NCI-H1436 (cell line): ENCODE data around the gene PRDM15.

Source experiments
- DNase-seq: peaks from one replicate; lab custom pipeline; 2025; lab: John Stamatoyannopoulos, UW

The PRDM15 gene

DNA sequence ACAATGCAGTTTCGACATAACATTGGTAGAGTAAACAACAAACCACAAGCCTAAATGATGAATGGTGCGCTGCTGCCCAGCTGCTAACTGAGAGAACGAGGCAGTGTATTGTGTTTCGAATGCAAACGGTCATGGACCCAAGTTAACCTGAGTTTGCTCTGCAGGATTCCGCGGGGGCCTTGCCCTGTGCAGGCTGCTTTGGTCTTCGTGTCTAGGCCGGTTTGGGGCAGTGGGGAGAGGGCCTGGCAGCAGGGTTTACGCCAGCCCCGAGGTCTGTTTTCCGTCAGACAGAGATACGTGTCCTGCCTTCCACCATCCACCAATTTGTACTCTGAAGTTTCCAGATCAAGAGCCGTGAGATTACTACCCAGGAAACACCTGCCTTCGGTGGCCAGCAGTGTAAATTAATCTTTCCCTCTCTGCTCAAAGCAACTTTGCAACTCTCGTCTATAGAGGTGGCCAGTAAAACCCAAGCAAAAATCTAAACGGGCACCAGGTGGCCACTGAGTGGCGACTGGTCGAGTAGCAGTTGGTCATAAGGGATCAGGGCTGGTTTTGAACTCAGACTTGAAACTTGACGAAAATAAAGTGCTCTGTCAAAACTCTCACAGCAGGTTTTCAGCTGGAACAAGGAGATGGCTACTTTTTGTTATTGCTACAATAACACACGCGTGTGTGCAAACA is 6.3 kb upstream of the PRDM15 start:
- DNase-seq: no peak

DNA sequence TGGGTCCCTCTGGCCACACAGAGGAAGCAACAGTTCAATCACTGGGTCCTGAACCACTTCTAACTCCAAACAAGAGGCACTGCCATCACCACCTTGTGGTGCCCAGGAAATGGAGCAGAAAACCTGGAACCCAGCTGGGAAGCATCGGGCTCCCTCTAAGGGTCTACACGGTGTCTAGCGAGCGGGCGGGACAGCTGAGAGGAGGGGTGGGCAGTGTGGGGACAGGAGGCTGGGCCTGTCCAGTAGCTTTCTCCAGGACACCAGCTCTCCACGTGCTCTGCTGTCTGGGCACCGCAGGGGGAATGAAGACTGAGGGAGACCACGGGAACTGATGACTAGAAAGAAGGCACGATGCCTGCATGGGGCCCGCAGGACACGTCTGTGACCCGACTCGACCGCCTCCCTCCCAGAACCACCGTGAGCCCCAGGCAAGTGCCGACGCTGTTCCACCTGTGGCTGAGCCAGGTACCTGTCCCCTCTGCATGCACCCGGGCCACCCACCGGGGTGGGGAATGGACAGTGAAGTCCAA is 5.4 kb upstream of the PRDM15 start:
- DNase-seq: no peak

GRCh38 chr21:41883582-41883981 is 4.4 kb upstream of the PRDM15 start:
- DNase-seq: no peak

- DNase-seq: no peak
Observed at GRCh38 chr21:41881051-41881450, 1.9 kb upstream of the PRDM15 start.

- no peak for DNase-seq
Observed at GRCh38 chr21:41880153-41880552, 1.0 kb upstream of the PRDM15 start.

DNA sequence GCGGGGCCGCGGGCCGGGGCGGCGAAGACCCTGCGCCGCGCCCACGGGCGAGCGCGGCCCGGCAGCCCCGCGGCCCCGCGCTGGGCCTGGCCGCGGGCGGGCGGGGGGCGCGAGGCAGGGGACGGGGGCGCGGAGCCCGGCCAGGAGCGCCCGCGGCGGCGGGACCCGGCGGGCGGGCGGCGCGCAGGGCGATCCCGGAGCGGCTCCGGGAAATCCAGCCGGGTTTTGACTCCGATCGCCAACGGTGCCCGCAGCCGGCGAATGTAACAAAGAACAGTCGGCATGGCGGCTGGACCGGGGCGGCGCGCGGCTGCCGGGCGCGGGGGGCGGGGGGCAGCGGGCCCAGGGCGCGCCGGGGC is 334 bp downstream of the PRDM15 start:
- DNase-seq: peak; percentile 74

DNA sequence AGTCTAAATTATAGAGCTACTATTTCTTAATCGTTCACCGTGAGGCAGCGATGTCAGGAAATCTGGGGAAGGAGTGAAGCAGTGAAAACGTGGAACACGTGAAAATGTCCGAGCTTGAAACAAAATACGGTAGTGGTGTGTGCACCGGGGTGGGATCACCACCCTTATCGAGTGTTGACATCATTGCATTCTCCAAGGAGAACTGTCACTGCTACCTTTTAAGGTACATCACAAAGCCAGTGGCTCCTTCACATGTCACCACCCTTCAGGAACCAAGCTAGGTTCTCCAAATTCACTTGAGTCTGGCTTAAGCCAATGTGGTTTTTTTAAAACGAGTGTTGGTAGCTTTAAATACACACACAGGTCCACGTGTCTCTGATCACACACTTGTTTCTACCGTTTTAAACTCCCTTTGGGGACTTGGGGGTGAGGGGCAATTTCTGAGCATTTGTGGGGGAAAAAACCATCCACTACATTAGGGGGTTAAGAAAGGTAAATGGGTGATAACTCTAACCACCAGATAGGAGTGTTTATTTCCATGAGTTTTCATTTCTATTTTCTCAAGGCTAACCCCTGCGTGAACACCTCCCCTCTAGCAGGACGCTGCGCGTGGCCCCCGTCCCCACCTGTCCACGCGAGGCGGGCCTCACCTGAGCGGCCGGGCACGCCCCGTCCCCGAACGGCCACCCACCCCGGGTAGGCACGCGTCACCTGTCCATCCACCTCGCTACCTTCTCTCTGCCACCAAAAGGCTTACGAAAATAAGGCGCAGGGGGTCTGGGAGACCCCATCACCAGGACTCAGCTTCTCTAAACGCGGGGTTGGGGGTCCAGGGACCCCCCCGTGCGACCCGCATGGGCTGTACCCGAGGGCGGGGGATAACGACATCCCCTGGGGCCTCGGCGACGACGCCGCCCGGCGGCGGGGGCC is 978 bp downstream of the PRDM15 start:
- peak; percentile 27 for DNase-seq

DNA sequence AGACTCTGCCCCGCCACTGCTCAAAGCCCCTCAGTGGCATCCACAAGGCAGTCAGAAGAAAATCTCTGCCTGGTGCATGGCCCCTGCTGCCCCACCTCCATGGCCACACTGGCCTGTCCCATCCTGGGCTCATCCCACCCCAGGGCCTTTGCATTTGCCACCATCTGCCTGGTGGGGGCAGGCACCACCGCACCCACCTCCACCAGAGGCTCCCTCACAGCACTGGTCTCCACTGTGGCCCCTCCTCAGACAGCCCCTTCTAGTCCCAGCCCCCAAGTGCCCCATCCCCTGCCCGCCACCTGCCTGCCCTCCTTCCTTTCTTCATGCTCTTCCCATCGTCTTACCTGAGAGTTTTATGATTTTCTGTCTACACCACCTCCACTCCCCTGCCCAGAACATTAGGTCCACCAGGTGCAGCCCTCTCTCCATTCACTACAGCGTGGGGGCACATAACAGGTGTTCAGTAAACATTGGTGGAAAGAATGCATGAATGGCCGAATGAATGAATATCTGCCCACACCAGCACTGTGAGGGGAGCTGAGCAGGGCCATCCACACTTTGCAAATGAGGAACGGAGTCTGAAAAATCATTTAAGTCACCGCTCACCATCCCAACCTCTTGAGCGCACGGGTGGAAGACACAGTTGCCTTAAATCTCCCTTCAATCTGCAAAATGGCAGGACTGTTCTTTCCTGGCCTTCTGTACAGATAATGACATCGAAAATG is 2.1 kb downstream of the PRDM15 start:
- no peak for DNase-seq

DNA sequence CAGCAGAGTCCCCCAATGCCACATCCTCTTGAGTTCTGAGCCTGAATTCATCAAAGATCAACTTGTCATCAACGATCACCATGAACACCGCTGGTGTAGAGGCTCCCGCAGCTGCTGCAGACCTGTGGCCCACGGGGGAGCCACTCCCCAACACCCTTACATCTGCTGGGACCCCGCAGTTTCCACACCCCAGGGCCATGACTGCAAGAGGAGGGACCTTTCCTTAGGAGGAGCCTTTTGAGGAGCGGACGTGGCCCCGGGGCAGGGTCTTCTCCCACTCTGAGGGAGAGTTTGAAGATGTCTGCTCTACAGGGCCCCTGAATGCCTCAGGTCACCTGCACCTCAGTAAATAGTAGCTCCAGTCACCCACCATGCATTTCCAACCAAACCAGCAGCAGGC is 2.7 kb downstream of the PRDM15 start:
- no peak for DNase-seq

DNA sequence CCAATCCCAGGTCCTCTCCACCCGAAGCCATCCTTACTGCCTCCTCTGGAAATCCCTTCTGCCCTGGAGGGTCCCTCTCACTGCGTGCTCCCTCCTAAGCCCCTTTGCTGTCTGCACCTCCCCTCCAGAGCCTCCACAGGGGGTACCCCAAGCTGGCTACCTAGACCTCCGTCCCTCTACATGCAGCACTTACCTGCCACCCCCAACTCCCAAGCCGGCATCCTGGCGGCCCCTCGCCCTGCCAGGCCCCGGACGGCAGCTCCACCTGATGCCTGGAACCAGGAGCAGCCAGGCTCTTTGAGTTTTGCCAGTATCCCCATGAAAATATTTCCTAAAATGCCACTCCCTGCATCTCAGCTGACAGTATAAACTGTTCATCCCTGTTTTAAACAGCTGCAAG is 4.1 kb downstream of the PRDM15 start:
- DNase-seq: no peak

DNA sequence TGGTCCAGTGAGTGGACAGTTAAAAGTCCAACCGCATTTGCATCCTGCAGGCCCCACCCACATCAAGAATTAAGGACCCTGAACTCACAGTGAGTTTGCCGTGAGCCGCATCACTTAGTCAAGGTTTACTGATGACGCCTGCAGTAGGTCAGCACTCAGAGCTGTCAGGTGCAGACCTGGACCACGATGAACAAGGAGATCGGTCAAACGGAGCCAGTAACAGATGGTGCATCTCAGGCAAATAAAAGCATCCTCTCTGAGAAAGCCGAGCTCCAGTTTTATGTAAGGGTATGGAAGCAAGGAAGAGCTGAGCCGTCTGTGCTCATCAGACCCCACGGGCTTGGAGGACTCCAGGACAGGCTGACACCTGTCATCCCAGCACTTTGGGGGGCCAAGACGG is 4.5 kb downstream of the PRDM15 start:
- DNase-seq: no peak

DNA sequence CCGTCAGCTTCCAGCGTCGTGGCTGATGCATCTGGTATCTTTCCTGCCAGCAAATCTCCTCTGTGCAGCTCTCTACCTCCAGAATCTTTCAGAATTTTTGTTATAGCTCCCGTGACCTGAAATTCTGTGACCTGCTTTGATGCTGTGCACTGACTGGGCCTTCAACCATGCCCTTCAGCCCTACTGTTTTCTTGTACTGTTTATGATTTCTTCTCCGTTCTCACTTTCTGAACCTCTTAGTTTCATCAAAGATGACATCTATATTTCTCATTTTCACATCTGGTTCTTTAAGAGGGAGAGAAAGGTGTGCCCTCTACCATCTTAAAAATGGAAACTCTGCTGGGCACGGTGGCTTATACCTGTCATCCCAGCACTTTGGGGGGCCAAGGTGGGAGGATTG is 5.7 kb downstream of the PRDM15 start:
- DNase-seq: no peak

DNA sequence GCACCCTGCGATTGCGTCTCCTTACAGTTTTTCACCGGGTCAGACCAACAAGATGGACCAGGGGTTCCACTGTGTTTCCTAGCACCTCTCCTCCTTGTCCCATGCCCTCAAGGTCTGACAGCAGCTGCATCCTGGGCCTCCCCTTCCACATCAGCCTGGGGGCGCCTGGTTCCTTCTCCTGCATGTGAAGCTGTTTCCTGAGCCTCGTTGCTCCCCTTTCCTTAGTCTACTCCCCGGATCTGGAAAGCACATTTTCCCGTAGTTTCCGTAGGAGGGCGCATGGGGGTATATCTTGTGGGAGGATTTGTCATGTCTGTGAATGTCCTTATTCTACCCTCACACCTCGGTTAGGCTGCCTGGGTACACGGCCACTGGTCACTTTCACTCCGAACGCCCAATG is 6.1 kb downstream of the PRDM15 start:
- no peak for DNase-seq

GRCh38 chr21:41871293-41872030 is 7.7 kb downstream of the PRDM15 start:
- no peak for DNase-seq

- no peak for DNase-seq
Observed at GRCh38 chr21:41869771-41870170, 9.4 kb downstream of the PRDM15 start.

GRCh38 chr21:41868062-41868710 is 11.0 kb downstream of the PRDM15 start:
- no peak for DNase-seq

DNA sequence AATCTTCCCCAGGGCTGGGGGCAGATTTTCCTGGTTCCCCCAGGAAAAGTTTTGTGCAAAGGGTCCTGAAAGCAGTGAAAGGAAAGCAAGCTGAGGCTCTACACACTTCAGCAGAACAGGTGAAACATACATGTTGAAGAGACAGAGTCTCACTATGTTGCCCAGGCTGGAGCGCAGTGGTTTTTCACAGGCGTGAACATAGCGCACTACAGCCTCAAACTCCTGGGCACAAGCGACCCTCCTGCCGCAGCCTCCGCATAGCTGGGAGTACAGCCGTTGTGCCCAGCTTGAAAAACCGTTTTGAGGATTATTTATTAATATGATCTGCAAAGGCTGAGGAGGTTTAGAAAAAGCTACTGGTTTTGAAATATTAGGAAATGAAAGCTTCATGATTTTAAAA is 11.8 kb downstream of the PRDM15 start:
- no peak for DNase-seq

- no peak for DNase-seq
Observed at GRCh38 chr21:41866274-41866809, 12.8 kb downstream of the PRDM15 start.

DNA sequence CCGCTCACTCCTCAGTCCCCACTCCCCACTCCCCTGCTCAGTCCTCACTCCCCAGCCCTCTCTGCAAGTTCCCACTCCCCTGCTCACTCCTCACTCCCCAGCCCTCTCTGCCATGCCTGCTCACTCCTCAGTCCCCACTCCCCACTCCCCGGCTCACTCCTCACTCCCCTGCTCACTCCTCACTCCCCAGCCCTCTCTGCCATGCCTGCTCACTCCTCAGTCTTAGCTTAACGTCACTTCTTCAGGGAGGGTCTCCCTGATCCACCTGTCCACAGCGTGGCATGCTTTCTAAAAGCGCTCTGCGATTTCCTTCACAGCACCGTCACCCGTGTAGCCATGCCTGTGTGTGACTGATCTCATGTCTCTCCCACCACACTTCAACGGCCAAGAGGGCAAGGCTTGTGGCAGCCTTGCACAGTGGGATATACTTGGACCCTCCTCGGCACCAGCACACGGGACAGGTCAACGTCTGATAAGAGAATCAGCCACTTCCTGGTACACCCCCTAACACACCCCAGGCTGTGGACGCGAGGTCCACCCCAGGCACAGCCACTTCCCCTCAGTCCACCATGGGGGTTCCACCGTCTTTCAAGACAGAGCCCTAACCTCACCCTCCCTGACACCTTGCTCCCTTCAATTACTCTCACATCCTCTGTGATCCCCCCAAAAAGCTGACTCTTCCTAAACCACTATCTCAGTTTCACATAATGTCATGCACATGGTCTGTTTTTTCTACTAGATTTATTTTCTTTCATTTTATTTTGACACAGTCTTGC is 14.0 kb downstream of the PRDM15 start:
- no peak for DNase-seq

GRCh38 chr21:41864311-41865001 is 14.7 kb downstream of the PRDM15 start:
- no peak for DNase-seq
